Coronary artery (tissue), 2 donors: ENCODE data around the gene GNB3.
"Not testable (repeated sequence)": the region's sequence is repeated elsewhere in the genome, so short reads cannot be mapped to it uniquely, and the experiment has no call there.

Experiments
- DNase-seq: peaks from one replicate; pipeline ENCODE4 v3.0.0-alpha.2; 2017; ENCODE audit warnings: low spot score
- H3K27ac ChIP-seq, 2 donors: fragments of 200-600 bp; sonication (generic); one replicate each; pipeline ENCODE4 v1.5.1; 2016 to 2019
- H3K4me3 ChIP-seq: fragments of 200-600 bp; sonication (generic); 2 replicates; pipeline ENCODE4 v1.5.1; 2016; ENCODE audit warnings: mild to moderate bottlenecking, moderate library complexity
- TF ChIP-seq, protein P1 (sequence below): fragments of 200-600 bp; sonication (generic); IDR thresholded peaks from one replicate; pipeline ENCODE4 v1.5.1; 2019; ENCODE audit warnings: antibody characterized with exemption

GNB3 gene

DNA sequence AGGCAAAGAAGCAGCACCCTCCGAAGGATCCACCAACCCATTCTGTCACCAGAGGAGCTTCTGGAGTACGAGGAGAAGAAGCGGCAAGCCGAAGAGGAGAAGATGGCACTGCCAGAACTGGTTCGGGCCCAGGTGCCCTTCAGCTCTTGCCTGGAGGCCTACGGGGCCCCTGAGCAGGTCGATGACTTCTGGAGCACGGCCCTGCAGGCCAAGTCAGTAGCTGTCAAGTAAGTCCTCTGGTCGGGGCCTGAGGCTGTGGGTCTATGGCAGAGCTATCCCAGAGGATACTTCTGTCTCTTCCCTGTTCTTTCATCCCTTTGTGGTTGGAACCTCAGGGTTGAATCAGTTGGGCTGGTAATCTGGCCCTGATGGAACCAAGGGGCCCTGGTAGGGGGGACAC is 20.7 kb downstream of the GNB3 start:
- no peak overlapping the region for H3K27ac ChIP-seq
- TF ChIP-seq, protein P1, sequence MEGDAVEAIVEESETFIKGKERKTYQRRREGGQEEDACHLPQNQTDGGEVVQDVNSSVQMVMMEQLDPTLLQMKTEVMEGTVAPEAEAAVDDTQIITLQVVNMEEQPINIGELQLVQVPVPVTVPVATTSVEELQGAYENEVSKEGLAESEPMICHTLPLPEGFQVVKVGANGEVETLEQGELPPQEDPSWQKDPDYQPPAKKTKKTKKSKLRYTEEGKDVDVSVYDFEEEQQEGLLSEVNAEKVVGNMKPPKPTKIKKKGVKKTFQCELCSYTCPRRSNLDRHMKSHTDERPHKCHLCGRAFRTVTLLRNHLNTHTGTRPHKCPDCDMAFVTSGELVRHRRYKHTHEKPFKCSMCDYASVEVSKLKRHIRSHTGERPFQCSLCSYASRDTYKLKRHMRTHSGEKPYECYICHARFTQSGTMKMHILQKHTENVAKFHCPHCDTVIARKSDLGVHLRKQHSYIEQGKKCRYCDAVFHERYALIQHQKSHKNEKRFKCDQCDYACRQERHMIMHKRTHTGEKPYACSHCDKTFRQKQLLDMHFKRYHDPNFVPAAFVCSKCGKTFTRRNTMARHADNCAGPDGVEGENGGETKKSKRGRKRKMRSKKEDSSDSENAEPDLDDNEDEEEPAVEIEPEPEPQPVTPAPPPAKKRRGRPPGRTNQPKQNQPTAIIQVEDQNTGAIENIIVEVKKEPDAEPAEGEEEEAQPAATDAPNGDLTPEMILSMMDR = no peak
- DNase-seq = no peak
- no peak overlapping the region for H3K4me3 ChIP-seq

DNA sequence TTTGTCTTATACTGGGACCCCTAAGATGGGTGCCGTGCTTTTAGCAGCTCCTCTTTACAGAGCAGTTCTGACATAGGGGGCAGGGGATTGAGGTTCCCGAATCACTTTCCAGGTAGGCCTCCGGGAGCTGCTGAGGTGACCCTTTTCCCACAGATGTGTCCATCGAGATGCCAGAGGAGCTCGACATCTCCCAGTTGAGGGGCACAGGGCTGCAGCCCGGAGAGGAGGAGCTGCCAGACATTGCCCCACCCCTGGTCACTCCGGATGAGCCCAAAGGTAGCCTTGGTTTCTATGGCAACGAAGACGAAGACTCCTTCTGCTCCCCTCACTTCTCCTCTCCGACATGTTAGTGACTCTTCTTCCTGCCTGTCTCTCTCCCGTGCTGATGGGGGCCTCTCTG is 22.3 kb downstream of the GNB3 start:
- DNase-seq = no peak
- H3K4me3 ChIP-seq = no peak overlapping the region
- TF ChIP-seq, protein P1 = no peak
- no peak overlapping the region for H3K27ac ChIP-seq

DNA sequence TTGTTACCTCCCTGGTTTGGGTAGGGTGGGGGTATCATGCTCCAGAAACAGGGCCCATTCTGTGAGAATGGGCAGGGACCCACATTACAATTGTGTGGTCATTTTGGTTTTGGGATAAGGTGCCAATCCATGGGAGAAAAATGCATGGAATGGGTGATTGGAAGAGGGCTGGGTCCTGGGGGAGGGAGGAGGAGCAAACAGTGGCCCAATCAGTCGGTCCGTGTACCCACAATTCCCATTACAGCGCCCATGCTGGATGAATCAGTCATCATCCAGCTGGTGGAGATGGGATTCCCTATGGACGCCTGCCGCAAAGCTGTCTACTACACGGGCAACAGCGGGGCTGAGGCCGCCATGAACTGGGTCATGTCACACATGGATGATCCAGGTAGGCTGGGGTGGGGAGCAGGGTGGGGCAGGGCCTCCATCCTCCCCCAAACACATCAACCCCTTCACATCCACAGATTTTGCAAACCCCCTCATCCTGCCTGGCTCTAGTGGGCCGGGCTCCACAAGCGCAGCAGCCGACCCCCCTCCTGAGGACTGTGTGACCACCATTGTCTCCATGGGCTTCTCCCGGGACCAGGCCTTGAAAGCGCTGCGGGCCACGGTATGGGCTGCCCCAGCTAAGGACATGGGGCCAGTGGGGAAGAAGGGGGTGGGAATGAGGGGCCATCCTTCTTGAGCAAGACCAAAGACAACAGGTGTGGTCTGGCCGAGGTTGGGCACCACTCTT is 23.0 kb downstream of the GNB3 start:
- TF ChIP-seq, protein P1 = no peak
- no peak for DNase-seq
- Histone ChIP-seq H3K4me3 (no peak overlapping the region), H3K27ac (no peak overlapping the region)

DNA sequence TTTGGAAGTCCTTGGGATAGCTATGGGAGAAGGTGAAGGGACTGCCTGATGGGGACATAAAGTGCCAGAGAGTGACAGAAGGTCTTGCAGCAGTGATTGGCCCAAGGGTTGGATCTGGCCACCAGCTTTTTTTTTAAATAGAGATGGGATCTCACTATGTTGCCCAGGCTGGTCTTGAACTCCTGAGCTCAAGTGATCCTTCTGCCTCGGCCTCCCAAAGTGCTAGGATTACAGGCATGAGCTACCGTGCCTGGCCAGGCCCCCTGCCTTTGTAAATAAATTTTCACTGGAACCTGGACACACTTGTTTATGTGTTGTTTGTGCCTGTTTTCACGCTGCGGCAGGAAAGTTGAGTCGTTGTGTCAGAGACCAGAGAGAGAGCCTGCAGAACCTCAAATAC is 24.6 kb downstream of the GNB3 start:
- H3K4me3 ChIP-seq, DNase-seq, H3K27ac ChIP-seq: not testable (repeated sequence)

DNA sequence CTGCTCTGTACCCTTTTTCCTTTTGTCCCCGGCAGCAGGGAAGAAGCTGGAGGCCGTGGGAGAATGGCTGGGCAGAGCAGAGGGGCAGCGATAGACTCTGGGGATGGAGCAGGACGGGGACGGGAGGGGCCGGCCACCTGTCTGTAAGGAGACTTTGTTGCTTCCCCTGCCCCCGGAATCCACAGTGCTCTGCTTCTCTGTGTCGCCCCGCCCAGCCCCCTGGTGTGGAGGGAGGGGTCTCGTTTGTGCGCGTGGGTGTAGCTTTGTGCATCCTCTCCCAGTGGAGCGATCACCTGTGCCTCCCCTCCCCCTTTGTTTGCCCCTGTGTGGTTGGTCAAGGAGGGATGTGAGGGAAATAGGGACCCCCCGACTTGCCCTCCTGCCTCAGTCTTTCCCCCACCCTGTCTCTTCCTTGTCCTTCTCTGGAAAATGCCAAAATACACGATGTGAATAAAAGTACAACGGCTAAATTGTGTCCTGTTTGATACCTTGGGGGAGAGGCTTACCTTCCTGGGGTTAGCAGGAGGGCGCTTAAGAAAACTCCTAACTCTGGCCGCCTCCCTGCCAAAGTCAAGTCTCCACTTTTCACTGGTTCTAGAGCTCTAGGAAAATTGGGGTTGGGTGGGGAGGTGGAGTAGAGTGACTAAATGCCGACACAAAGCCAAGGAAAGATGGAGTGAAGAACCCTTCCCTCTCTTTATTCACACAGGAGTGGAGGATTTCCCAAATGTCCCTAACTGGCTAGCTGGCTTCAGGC is 25.6 kb downstream of the GNB3 start:
- TF ChIP-seq, protein P1 = no peak
- peak overlapping the region; percentile 93 to 99 for H3K27ac ChIP-seq
- peak overlapping the region; percentile 81 for H3K4me3 ChIP-seq
- DNase-seq = no peak

DNA sequence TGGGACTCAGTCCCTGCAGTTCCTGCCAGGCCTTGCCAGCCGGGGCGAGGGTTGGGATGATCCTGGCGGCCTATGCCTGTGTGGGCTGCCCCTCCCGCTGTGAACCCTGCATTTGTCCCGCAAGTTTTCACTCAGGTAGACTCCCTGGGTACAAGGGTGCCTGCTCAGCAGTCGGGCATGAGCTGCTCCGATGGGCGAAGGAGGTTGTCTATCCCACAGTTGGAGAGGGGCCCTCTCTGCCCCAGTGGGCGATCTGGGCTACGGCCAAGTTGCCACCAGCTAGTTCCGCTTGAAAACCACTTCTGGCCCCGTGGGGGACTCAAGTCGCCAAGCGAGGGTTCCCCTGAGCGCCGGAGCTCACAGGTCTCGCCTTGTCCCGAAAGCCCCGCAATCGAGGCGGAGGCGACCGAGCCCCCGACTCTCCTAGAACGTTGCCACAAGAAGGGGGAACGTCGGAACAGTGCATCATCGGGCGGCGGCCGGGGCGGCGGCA is 26.2 kb downstream of the GNB3 start:
- peak; percentile 92 for DNase-seq
- TF ChIP-seq, protein P1 = no peak

DNA sequence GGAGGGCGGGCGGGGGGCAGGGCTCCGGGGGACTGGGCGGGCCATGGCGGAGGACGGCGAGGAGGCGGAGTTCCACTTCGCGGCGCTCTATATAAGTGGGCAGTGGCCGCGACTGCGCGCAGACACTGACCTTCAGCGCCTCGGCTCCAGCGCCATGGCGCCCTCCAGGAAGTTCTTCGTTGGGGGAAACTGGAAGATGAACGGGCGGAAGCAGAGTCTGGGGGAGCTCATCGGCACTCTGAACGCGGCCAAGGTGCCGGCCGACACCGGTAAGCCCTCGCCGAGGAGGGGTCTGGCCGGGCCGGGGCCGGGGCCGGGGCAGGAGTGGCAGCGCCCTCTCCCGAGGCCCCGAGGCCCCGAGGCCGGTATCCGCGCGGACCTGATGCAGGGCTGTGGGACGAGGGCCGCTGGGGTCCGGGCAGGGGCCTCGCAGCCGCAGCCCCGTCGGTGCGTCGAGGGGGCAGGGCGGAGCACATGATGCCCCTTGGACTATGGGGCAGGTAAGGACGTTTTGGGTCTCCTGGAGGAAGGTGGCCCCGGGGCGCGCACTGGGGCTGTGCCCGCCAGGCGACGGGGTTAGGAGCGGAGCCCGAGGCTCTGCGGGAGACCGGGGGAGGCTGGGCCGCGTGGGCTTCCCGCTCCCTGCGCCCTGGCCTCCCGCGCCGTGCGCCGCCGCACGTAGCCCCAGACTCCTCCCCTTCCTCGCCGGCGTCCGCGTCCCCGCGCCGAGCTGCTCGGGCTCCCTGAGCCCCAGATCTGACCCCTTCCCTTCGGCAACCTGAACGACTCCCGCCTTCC is 26.9 kb downstream of the GNB3 start, which contains the start of gene TPI1:
TSS of gene TPI1 (plus strand) at position 119 of the 798 bp plus-strand sequence. CDS start at position 155, 36 bp downstream.
- H3K4me3 ChIP-seq = peak within 1 kb of the TSS; percentile 81
- peak within 1 kb of the TSS; percentile 93 to 99 for H3K27ac ChIP-seq
- TF ChIP-seq, protein P1 = no peak
- no peak for DNase-seq

More for the DNA sequence above, 26.2 kb downstream of the GNB3 start:
- Histone ChIP-seq H3K27ac (peak overlapping the region; percentile 93 to 99), H3K4me3 (peak overlapping the region; percentile 81)
